MM.1S (cell line): Measurements from ENCODE around the gene EIF4A3.

Experiments used
- EZH2 ChIP-seq: fragments of 300-600 bp; sonication (generic); optimal IDR thresholded peaks from 2 replicates; pipeline ENCODE3; 2017; ENCODE audit warnings: low read depth, mild to moderate bottlenecking, antibody characterized with exemption, low read length, mixed read lengths
- EZH2phosphoT487 ChIP-seq: fragments of 300-600 bp; sonication (generic); IDR thresholded peaks from 2 replicates; pipeline ENCODE4 v1.6.1; 2018; ENCODE audit warnings: antibody characterized with exemption, low read length
- TF ChIP-seq, protein P1 (sequence below): fragments of 300-600 bp; sonication (generic); IDR thresholded peaks from 2 replicates; pipeline ENCODE4 v1.5.1; 2016; ENCODE audit warnings: antibody characterized with exemption, low read length, mixed read lengths

DNA sequence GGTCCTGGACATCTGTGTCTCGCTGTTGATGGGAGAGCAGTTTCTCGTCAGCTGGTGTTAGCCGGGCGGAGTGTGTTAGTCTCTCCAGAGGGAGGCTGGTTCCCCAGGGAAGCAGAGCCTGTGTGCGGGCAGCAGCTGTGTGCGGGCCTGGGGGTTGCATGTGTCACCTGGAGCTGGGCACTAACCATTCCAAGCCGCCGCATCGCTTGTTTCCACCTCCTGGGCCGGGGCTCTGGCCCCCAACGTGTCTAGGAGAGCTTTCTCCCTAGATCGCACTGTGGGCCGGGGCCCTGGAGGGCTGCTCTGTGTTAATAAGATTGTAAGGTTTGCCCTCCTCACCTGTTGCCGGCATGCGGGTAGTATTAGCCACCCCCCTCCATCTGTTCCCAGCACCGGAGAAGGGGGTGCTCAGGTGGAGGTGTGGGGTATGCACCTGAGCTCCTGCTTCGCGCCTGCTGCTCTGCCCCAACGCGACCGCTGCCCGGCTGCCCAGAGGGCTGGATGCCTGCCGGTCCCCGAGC is 27.6 kb downstream of the EIF4A3 start:
- TF ChIP-seq EZH2phosphoT487 (no peak), EZH2 (no peak)
- TF ChIP-seq, protein P1, sequence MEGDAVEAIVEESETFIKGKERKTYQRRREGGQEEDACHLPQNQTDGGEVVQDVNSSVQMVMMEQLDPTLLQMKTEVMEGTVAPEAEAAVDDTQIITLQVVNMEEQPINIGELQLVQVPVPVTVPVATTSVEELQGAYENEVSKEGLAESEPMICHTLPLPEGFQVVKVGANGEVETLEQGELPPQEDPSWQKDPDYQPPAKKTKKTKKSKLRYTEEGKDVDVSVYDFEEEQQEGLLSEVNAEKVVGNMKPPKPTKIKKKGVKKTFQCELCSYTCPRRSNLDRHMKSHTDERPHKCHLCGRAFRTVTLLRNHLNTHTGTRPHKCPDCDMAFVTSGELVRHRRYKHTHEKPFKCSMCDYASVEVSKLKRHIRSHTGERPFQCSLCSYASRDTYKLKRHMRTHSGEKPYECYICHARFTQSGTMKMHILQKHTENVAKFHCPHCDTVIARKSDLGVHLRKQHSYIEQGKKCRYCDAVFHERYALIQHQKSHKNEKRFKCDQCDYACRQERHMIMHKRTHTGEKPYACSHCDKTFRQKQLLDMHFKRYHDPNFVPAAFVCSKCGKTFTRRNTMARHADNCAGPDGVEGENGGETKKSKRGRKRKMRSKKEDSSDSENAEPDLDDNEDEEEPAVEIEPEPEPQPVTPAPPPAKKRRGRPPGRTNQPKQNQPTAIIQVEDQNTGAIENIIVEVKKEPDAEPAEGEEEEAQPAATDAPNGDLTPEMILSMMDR, result no peak
